Stimulated activated naive CD8-positive, alpha-beta T cell treated with anti-CD3 and anti-CD28 coated beads, Interleukin-15, Interleukin-2, amounts not matched to agents 100 U/mL and 50 U/mL, for 24 hours (primary cell): ENCODE data around the gene AKTIP.
"Not testable (repeated sequence)": the region's sequence is repeated elsewhere in the genome, so short reads cannot be mapped to it uniquely, and the experiment has no call there.

Source experiments
- ATAC-seq: fragments of 150-1000 bp; cut with Tn5 transposase; one replicate; pipeline ENCODE4 v1.10.0; 2021
- DNase-seq: peaks from one replicate; pipeline ENCODE4 v3.0.0; 2021

Gene AKTIP

DNA sequence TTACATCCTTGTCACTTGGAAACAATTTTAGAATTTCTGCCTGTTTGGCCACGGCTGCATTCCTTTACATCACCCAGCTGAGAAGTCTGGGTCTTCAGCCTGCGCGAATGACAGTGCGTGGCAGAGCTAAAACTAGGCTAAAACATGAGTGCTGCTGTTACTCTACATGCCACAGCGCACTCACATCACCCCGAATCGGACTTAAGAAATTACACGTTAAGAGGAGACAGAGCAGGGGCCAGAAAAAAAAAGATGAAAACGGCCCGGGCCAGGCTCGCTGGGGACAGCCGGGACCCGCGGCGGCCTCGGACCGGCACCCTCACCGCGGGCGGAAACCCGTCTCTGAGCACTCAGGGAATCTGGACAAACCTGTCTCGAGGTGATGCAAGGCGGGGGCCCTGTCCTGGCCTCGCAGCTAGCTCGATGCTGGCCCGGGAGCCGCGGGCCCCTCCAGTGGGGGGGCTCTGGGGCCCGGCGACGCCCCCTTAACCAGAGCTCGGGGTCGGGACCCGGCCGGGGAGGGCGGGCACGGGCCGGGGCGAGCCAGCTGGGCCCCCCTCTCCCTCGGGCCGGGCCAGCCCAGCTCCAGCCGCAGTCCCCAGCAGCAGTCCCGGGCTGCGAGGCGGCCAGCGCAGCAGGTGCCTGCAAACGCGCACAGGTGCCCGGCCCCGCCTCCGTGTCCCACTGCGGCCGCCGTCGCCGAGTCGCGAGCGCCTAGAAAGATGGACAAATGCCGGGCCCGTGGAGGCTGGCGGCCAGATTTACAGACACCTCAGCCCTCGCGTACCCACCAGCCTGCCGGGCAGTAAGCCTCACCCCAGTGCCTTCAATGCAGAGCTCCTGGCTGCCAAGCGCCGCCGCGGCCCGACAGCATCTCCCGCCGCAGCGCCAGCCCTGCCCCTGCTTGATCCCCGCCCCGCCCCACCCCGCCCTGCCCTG is at the start of gene AKTIP:
Gene AKTIP (minus strand): TSS at position 879 of the 939 bp plus-strand sequence. CDS start 2,950 bp downstream, outside the sequence.
- peak; percentile 72 for DNase-seq
- ATAC-seq = peak; percentile 16

DNA sequence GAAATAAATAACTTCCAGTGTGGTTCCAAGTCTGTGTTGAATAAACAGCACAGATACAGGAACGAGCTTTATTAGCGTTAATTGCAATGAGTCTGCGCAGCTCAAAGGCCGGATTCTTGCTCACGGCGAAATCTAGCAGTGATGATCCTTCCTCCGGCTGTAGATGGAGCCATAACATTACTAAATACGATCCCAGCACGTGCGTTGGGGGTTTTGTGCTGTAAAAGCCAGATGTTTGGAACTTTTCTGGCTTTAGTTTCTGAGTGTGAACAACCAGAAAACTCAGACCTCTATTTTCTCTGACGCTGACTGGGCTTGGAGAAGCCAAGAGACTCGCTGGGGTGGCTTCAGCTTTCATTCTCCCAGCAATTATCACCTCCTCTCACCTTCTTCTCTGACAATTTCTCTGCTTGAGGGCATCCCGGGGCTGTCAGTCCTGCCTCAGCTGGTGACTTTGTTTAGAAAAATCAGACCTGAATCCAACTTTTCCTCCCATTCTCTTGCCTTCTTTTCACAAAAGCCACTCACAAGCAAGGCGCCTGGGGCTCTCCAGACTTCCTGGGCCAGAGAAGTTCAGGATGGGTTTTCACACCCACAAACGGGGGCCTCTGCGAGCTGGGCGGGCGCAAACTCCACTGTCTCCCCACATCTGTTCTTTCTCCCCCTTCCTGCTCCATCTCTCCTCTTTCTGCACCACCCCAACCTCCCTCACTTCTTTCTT is 47.1 kb upstream of the AKTIP start:
- peak; percentile 49 for DNase-seq
- peak; percentile 60 for ATAC-seq

DNA sequence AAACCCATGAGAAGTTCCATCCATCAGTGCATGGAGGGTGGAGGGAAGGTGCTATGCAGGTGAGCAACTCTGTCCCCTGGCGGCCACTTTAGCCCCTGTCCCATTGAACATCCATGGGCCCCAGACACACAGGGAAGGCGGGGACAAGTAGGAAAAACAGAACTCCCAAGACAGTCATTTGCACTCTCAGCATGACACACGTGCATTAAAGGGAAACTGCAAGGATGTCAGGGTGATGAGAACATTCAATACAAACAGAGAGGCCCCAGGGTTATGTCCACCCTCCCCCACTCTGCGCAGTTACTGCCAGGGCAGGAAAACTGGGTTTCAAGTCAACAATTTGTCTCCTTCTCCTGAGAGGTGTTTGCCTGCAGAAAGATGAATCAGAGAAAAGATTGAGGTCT is 44.0 kb upstream of the AKTIP start:
- no peak for ATAC-seq
- DNase-seq = no peak

DNA sequence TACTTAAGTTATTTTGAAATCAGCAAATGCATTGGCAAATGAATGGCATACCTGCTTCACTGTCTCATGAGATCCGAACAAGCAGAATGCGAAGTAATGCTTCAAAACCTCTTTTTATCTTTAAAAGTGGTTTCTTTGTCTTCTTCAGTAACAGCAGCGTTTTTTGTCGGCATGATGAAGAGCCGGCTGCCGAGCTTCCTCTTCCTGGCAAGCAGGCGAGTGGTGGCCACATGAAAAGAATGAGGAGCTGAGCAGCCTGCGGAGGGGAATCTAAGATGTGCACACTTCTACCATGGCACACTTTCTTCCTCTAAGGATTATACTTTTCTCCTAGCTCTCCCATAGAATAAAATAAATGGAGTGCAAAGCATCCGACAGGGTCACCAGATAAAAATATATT is 42.4 kb upstream of the AKTIP start:
- DNase-seq (no peak), ATAC-seq (peak; percentile 38)

DNA sequence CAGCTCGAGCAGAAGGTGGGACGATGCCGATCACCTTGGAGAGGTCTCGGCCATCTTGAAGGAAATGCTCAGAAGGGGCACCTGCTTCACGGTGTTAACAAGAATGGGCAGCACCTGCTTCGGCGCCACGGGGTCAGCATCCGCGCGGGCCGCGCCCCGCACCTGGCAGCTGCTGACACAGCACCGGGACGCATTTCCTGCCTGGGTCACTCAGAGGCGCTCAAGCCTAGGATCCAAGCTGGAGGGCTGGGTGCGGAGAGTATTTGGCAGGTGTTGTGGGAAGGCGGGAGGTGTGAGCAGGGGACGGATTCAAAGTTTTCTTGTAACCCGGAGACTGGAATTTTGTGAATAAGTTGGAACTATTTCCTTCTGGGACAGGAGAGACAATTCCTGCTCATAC is 39.3 kb upstream of the AKTIP start:
- ATAC-seq (no peak), DNase-seq (no peak)

DNA sequence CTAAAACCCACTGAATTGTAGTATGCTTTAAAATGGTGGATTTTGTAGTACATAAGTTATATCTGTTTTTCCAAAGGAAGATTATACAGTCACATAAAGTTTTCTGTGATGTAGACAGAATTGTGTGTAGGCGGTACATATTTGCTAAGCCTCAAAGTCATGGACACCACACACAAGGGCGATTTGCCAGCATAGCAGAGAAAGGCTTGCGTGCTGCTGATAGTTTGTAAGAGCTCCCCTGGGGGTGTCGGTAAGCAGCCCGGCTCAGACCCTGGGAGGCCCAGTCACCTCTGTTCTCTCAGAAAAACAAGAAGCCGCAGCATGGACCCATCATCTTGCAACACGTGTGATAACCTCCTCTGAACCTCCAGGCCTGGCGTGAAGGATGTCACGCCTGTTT is 38.3 kb upstream of the AKTIP start:
- no peak for DNase-seq
- ATAC-seq = no peak

DNA sequence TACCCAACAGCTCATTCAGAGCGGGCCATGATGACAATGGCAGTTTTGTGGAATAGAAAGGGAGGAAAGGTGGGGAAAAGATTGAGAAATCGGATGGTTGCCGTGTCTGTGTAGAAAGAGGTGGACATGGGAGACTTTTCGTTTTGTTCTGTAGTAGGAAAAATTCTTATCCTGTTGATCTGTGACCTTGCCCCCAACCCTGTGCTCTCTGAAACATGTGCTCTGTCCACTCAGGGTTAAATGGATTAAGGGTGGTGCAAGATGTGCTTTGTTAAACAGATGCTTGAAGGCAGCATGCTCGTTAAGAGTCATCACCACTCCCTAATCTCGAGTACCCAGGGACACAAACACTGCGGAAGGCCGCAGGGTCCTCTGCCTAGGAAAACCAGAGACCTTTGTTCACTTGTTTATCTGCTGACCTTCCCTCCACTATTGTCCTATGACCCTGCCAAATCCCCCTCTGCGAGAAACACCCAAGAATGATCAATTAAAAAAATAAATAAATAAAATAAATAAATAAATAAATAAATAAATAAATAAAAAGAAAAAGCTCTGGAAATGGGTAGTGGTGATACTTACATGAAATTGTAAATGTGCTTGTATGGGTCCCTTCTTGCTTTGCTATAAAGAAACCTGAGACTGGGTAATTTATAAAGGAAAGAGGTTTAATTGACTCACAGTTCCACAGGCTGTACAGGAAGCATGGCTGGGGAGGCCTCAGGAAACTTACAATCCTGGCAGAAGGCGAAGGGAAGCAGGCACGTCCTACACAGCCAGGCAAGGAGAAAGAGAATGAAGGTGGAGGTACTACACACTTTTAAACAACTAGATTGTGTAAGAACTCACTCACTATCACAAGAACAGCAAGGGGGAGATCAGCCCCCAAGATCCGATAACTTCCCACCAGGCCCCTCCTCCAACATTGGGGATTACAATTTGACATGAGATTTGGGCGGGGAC is 37.0 kb upstream of the AKTIP start:
- DNase-seq, ATAC-seq: not testable (repeated sequence)

DNA sequence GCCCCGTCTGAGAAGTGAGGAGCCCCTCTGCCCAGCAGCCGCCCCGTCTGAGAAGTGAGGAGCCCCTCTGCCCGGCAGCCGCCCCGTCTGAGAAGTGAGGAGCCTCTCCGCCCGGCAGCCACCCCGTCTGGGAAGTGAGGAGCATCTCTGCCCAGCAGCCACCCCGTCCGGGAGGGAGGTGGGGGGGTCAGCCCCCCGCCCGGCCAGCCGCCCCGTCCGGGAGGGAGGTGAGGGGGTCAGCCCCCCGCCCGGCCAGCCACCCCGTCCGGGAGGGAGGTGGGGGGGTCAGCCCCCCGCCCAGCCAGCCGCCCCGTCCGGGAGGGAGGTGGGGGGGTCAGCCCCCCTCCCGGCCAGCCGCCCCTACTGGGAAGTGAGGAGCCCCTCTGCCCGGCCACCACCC is 36.3 kb upstream of the AKTIP start:
- ATAC-seq, DNase-seq: not testable (repeated sequence)

DNA sequence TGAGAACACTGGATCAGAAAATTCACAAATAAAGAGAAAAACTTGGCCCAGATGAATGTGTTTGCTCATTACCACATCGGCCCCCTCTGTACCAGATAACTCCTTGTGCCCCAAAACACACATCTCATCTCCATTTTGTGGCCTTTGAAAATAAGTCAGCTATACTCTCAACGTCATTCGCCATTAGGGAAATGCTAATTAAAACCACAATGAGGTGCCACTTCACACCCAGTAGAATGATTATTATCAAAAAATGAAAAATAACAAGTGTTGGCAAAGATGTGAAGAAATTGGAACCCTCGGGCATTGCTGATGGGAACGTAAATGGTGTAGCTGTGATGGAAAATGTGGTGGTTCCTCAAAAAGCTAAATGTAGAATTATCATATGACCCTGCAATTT is 34.6 kb upstream of the AKTIP start:
- ATAC-seq (no peak), DNase-seq (no peak)

DNA sequence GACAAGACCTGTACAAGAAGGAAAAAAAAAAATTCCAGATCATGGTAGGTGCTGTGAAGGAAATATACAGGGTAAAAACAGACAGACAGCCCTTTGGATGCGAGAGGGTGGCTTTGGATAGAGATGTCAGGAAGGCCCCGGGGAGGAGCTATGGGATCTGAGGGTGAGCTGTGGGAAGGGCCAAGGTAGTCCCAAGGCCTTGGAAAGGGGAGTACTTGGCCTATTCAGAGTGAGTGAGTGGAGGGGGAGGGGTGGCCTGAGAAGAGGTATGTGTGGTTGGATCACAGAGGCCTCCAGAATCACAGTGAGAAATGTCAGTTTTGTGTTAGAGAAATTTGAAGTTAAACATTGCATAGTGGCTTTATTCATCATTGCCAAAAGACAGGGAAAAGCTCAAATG is 31.2 kb upstream of the AKTIP start:
- ATAC-seq (no peak), DNase-seq (no peak)

DNA sequence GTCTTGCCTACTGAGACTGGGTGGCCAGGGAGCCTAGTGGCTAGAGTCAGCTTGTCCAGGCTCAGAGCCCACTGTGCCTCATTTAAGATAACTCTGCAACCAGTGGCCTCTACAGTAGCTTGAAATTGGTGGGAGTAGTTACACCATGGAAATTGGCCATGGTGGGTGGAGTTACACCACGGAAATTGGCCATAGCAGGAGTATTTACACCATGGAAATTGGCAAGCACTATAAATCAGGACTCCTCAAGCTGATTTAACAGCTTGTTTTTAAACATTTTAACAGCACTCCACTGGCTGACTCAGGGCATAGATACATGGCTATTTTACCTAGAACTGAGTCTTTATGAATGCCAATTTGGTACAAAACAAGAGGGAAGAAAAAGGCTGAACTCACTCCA is 27.7 kb upstream of the AKTIP start:
- DNase-seq (no peak), ATAC-seq (no peak)

DNA sequence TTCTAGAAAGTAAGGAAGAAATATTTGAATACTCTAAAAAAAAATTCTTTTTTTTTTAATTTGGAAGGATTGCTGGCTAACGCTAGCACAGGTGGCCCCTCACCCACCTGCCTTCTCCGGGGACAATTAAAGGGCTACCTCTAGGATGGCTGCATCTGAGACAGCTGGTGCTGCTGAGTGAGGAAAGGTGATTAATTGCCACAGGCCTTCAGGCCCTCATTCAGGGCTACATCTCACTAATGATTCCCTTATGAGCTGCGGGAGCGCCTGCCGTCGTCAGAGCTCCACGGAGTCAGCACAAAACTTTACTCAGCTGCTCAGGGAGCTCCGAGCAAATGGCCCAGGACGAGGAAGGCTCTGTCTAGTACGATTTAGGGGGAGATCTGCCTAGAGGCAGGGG is 27.0 kb upstream of the AKTIP start:
- ATAC-seq (no peak), DNase-seq (no peak)

DNA sequence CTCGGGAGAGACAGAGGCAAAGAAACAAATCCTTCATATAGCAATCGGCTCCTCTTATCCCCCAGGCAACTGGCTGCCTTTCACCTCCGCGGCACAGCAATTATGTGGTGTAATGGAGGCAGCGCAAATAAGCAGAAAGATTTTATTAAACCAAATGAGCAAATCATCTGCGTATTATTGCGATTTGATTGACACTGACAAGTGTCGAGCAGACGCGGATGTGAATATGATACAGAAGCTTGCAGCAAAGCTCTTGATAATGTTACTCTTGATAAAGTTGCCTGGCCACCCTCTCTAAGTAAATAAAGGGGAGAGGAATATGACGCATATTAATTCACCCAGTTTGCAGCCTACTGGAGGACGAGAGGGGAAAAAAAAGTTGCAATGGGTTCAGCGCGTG is 26.5 kb upstream of the AKTIP start:
- no peak for ATAC-seq
- DNase-seq = no peak

DNA sequence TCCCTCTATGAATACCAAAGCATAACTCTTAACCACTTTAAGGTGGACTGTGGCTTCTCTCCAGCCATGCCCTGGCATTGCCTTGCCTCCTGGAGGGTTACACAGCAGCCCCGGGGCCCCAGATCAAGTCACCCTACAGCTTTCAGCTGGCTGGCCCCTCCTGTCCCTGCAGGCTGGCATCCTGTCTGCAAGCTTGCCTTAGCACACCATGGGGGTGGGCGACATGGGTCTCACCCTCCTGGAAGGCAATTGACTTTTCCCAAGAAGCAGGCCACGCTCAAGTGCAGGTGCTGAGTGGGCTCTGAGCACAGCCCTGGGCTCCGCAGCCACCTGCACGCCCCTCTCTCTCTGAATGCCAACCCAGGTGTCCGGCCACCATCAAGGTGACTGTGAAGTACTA is 25.8 kb upstream of the AKTIP start:
- DNase-seq = no peak
- peak; percentile 4 for ATAC-seq

DNA sequence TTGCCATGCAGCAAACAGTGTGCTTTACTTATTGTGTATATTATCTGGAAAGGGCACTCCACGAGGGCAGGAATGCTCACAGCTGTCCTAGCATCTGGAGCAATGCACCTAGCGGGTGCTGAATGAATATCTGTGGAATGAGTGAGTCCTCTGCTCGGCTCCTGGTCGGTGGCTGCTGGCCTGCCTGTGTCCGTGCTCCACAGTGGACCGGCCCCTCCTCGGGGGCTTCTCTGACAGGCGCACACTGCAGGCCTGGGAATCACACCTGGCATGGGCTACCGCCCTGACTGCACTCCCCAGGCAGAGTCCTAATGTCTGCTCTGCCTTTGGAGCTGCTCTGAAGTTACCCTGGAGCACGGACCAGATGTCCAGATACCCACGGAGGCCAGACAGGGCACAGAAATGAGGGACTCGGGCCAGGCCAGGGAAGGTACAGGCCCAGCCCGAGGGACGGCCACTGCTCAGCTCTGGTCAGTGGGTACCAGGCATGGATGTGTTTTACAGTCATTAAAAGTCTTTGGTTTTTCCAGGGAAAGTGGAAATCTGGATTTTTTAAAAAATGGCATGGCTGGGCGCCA is 21.1 kb upstream of the AKTIP start:
- DNase-seq = no peak
- ATAC-seq = no peak

DNA sequence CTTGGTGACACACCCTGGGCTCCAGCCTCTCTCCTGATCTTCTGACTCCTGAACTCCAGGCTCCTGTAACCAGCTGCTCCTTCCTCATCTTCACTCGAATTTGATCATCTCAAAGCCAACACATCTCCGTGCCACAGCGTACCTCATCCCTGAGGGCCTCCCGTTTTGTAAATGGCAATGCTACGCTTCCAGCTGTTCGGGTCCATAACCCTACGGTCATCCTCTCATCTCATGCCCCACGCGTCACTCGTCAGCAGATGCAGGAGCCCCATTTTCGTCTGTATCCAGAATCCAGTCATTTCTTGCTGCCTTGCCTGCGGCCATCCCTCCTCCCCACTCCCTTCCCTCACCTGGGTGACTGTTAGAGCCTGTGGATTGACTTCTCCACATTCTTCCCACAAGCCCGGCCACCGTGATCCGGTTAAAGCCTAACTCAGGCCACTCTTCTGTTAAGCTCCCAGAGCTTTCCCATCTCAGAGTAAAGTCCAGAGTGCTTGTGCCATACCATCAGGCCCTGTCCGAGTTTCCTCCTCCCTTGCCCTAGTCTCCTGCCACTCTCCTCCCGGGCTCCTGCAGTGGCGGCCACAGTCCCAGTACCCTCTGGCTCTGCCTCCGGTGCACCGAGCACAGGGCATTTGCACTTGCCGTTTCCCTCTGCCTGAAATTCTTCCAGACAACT is 20.3 kb upstream of the AKTIP start:
- DNase-seq (no peak), ATAC-seq (no peak)

DNA sequence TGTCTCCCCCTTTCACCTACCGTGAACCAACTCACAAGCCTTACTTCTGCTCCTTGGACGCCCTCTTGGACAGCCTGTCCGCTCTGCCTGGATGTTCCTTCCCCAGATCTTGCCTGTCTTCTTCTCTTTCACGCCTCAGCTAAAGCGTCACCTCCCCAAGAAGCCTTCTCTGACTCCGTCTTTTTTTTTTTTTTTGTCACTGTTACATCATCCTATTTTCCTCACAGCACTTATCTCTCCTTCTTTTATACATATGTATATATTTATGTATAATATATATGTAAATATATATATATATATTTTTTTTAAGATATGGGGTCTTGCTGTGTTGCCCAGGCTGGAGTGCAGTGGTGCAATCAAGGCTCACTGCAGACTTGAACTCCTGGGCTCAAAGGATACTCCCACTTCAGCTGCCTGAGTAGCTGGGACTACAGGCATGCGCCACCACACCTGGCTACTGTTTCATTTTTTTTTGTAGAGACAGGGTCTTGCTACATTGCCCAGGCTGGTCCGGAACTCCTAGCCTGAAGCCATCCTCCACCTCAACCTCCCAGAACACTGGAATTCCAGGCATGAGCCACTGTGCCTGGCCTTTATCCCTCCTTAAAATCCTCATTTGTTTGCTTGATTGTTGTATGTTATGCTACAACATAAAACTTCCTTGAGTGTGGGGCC is 16.5 kb upstream of the AKTIP start:
- ATAC-seq (no peak), DNase-seq (no peak)

DNA sequence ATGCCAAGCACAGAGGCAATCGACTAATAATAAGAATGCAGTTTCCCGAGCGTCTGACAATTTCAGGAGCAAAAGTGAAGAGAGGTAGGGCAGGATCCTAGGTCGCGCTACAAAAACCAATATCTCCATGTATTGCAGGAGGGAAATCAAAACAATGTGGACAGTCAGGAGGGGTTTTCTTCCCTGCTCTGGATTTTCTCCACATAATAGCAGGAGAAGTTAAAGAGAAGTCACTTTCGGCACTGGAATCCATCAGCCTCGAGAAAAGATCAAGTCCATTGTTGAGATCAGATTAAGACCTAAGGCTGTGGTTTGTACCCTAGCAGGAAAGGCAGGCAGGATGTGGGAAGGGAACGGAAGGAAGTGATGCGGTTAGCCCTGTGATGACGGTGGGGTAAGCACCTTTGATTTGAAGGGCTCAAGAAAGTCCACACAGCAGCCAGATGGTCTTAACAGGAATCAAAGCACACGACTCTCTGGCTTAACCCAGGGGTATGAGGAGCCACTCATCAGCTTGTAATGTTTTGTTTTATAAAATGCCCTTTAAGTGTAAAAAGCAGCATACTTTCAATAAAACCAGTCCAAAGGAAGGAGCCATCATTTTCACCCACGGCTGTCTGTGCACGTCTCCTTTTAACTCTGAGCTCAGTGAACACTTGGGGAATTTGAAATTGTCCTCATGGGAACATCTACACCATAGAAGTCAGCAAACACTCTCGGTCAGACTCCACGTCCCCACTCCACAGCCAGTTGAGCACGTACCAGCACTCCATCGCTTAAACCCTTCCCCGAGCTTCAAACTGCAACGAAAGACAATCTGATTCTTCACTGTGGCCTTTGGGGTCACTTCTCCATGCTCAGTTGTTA is 15.8 kb upstream of the AKTIP start:
- DNase-seq (peak; percentile 77), ATAC-seq (peak; percentile 88)

DNA sequence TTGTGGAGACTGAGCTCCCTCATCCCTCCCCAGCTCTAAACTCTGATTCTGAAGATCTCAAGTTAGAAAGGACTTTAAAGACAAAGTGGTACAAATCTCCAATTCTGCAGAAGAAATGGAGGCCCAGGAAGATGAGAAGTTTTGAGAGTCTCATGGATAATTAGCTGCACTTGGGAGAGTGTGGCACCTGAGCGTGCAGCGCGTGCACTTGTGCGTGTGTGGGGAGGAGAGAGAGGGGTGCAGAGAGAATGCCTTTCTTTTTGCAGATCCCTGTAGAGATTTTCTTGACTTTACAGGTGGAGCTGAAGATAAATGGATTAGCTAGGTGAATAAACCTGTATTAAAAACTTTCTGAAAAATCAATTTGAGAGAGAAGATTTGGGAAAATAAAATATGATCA is 14.8 kb upstream of the AKTIP start:
- ATAC-seq = no peak
- DNase-seq = no peak

DNA sequence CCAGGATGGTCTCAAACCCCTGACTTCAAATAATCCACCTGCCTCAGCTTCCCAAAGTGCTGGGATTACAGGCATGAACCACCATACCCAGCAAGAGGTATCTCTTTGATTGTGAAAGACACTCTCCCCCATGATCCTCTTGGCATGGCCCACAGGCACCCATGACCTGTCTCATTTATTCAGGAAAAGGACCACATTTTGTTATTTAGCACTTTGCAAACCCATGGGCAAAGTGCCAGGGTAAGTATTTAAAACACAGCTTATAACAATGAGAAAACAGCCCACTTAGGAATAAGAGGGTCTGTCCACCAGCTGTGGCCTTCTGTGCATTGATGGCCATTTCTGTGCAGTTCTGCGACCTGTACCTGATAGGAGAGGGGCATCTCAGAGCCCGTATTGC is 12.8 kb upstream of the AKTIP start:
- no peak for DNase-seq
- ATAC-seq = no peak
